AG04450 (cell line): ENCODE measurements around the gene RPUSD1. TPM values are rescaled to one million over a fixed set of nuclear protein-coding genes. Genes with fewer than 3 reads are reported as not detected.

Experiments used
- CTCF ChIA-PET: fragments of 300-600, 350-600 bp; formaldehyde crosslinking; extraction: SDS; loops from one replicate; lab custom pipeline; 2022; ENCODE audit warnings: antibody characterized with exemption, inconsistent platforms; lab: Charles Lee
- POLR2A ChIA-PET: fragments of 350-600 bp; formaldehyde crosslinking; extraction: SDS; loops from one replicate; lab custom pipeline; 2021; ENCODE audit warnings: antibody characterized with exemption, inconsistent platforms; lab: Yijun Ruan, JAX
- DNase-seq: peaks from one replicate; pipeline ENCODE4 v3.0.0-alpha.2; 2011; ENCODE audit warnings: low read depth, low spot score
- H3K27ac ChIP-seq: one replicate; pipeline ENCODE4 v1.5.1; 2012; ENCODE audit warnings: low read depth, low read length, control low read depth
- H3K27me3 ChIP-seq: one replicate; pipeline ENCODE4 v1.6.0; 2012; ENCODE audit warnings: low read length; ENCODE audit not compliant: control insufficient read depth, insufficient read depth
- H3K4me3 ChIP-seq: 2 replicates; pipeline ENCODE4 v1.5.1; 2011; ENCODE audit warnings: mild to moderate bottlenecking, low read depth, low read length, control low read depth
- H3K9me3 ChIP-seq: 2 replicates; pipeline ENCODE4 v1.5.1; 2012; ENCODE audit warnings: low read length; ENCODE audit not compliant: control insufficient read depth, insufficient read depth
- polyA plus RNA-seq: library from polyadenylated mRNA; depleted of rRNA; stranded (reverse); fragments of >200 nt; gene quantifications from 2 replicates; pipeline ENCODE4 v1.2.3, GENCODE V29; 2011
- TF ChIP-seq, protein P1 (sequence below): IDR thresholded peaks from 2 replicates; pipeline ENCODE4 v1.5.1; 2011; ENCODE audit warnings: low read depth, low read length, control low read depth, inconsistent platforms

RPUSD1 gene
- polyA plus RNA-seq, 1 experiment: 9.2 TPM

DNA sequence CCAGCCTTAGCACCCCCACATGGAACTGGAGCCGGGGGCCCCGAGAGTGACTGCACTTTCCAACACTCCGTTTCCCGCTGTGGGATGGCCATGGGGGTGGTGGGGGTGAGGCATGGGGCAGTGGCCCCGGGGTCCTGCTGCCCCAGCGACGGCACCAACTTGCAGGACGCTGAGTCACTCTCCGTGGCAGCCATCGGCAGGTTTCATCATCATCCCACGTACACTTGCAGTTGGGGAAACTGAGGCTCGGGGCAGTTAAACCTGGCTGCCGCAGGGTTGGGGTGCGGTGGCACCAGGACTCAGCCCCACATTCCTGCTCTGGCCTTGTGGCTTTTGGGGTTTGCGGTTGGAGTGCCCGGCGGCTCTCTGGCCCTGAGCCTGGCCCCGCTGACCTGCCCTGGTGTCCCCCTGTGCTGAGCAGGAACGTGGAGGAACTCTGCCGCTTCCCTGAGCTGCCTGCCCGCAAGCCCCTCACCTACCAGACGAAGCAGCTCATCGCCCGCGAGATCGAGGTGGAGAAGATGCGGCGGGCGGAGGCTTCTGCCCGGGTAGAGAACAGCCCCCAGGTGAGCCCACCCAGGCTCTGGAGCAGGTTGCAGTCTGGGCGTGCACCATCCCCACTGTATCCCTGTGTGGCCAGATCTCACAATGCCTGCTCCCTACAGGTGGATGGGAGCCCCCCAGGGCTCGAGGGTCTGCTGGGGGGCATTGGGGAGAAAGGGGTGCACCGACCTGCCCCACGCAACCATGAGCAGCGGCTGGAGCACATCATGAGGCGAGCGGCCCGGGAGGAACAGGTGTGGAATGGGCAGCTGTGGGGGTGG, 8.3 kb upstream of the RPUSD1 start:
- CTCF ChIA-PET: no interaction called here
- TF ChIP-seq, protein P1, sequence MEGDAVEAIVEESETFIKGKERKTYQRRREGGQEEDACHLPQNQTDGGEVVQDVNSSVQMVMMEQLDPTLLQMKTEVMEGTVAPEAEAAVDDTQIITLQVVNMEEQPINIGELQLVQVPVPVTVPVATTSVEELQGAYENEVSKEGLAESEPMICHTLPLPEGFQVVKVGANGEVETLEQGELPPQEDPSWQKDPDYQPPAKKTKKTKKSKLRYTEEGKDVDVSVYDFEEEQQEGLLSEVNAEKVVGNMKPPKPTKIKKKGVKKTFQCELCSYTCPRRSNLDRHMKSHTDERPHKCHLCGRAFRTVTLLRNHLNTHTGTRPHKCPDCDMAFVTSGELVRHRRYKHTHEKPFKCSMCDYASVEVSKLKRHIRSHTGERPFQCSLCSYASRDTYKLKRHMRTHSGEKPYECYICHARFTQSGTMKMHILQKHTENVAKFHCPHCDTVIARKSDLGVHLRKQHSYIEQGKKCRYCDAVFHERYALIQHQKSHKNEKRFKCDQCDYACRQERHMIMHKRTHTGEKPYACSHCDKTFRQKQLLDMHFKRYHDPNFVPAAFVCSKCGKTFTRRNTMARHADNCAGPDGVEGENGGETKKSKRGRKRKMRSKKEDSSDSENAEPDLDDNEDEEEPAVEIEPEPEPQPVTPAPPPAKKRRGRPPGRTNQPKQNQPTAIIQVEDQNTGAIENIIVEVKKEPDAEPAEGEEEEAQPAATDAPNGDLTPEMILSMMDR: no peak
- POLR2A ChIA-PET: no interaction called here

DNA sequence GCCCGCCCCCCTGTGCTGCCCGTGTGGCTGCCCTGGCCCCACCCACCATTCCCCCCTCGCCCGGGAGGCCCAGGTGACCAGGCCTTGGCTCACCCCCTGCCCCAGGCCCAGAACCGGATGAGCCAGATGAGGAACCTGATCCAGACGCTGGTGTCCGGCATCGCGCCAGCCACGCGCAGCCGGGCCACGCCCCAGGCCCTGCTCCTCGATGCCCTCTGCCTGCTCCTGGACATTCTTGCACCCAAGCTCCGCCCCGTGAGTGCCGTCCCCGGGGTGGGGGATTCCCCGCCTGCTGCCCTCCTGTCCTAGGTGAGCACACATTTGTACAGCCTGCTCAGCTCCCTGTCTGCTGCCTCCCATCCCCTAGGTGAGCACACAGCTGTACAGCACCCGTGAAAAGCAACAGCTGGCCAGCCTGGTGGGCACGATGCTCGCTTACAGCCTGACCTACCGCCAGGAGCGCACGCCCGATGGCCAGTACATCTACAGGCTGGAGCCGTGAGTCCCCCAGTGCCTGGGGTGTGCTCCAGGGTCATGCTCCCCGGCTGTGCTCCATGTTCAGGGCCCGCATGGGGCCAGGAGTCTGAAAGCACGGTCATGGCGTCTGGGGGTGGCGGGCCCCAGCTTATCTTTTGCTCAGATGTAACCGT, 7.5 kb upstream of the RPUSD1 start:
- H3K27me3 ChIP-seq: peaks cover 9% of the 10 kb centered on the region
- H3K4me3 ChIP-seq: no peak overlapping the region
- ChIA-PET CTCF (no interaction called here), POLR2A (no interaction called here)
- peaks cover 10% of the 10 kb centered on the region; the same call in 1 of the 2 replicates for H3K9me3 ChIP-seq
- no peak for DNase-seq
- TF ChIP-seq, protein P1: no peak
- H3K27ac ChIP-seq: no peak overlapping the region

More for the DNA sequence above, 8.3 kb upstream of the RPUSD1 start:
- H3K27me3 ChIP-seq: peaks cover 16% of the 10 kb centered on the region
- H3K4me3 ChIP-seq: no peak overlapping the region
- peaks cover 10% of the 10 kb centered on the region; the same call in 1 of the 2 replicates for H3K9me3 ChIP-seq
- no peak for DNase-seq
- H3K27ac ChIP-seq: no peak overlapping the region

DNA sequence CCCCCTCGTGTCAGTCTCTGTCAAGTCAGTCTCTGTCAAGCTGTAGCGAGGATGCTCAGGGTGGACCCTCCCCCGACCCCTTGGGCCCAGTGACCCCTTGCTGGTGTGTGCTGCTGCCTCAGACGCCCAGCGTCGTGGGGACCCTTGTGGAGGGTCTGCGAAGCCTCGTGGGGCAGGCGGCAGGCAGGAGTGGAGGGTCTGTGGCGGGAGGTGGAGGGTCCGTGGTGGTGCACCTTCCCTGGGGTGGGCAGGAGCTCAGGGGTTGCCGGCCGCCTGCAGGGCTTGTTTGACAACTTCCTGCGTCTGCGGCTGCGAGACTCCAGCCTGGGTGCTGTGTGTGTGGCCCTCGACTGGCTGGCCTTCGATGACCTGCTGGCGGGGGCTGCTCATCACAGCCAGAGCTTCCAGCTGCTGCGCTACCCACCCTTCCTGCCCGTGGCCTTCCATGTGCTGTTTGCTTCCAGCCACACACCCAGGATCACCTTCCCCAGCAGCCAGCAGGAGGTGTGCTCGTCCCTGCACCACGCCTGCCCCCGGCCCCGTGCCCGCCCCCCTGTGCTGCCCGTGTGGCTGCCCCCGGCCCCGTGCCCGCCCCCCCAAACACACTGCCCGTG, 6.8 kb upstream of the RPUSD1 start:
- ChIA-PET CTCF (no interaction called here), POLR2A (no interaction called here)
- DNase-seq: no peak
- Histone ChIP-seq H3K9me3 (peaks cover 10% of the 10 kb centered on the region; the same call in 1 of the 2 replicates), H3K27me3 (peaks cover 2% of the 10 kb centered on the region), H3K4me3 (no peak overlapping the region), H3K27ac (no peak overlapping the region)
- TF ChIP-seq, protein P1: no peak

DNA sequence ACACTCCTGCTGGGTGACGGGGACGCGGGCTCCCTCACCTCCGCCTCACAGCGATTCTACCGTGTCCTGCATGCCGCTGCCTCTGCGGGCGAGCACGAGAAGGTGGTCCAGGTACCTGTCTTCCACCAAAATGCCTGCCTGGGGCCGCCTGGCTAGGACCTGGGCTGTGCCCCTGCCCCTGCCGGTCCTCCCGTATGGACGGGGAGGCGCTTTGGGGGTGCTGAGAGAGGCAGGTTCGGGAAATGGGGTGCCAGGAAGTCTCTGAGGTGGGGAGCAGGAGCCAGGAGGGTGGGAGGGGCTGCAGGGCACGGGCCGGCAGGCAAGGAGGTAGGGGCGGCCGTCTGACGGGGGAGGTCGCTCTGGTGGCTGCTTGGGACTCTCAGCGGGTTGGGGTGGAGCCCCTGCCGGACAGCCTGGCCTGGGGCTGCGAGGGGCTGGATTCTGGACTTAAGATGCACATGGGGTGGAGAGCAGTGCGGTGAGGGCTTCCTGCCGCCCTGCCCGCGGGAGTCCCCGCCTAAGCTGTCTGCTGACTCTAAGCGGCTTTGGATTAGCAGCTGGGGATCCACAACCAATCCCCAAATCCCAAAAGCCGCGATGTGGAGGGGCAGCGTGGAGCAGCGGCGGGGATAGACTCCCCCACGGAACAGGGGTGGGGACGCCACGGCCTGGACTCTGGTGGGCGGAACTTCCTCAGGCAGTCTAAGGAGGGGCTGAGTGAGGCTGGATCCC, 6.1 kb upstream of the RPUSD1 start:
- peaks cover 10% of the 10 kb centered on the region; the same call in 1 of the 2 replicates for H3K9me3 ChIP-seq
- H3K4me3 ChIP-seq: no peak overlapping the region

More for the DNA sequence above, 6.1 kb upstream of the RPUSD1 start:
- Histone ChIP-seq H3K27me3 (no peaks in the 10 kb centered on the region), H3K27ac (no peak overlapping the region)
- ChIA-PET CTCF (no interaction called here), POLR2A (no interaction called here)
- TF ChIP-seq, protein P1: no peak
- no peak for DNase-seq
